ENCODE results near the gene RAPGEF4. TPM values are rescaled to one million over a fixed set of nuclear protein-coding genes. Genes with fewer than 3 reads are reported as not detected.

RAPGEF4 gene
- total and polyA plus RNA-seq, 2 of the 13 experiments (the other 11 are each of a cell fraction or from before 2014, with no cell fraction given): 0.78 to 0.91 TPM

GRCh38 chr2:173048897-173049661, 313.4 kb downstream of the RAPGEF4 start (continued):
- TF ChIP-seq NCOA2 (CRISPR knock-in tag; IDR thresholded peaks at IDR 0.05) (peak; percentile 72), ZMAT3 (CRISPR knock-in tag; conservative IDR thresholded peaks at IDR 0.05) (no peak), RFX1 (IDR thresholded peaks at IDR 0.05) (no peak), NFKBIZ (CRISPR knock-in tag; IDR thresholded peaks at IDR 0.05) (no peak), USF2 (IDR thresholded peaks at IDR 0.05; ENCODE audit: low read depth, low read length) (no peak), USF2 (CRISPR knock-in tag; IDR thresholded peaks at IDR 0.05; ENCODE audit: borderline replicate concordance) (no peak), CBFB (CRISPR knock-in tag; IDR thresholded peaks at IDR 0.05) (no peak), YEATS2 (CRISPR knock-in tag; IDR thresholded peaks at IDR 0.05; ENCODE audit: borderline replicate concordance) (peak; percentile 34; the same call in 1 of the 2 replicates), ZNF883 (CRISPR knock-in tag; IDR thresholded peaks at IDR 0.05; ENCODE audit: not compliant biosample characterization) (no peak), ZNF17 (CRISPR knock-in tag; IDR thresholded peaks at IDR 0.05) (no peak), HNRNPH1 (optimal IDR thresholded peaks at IDR 0.05; ENCODE audit: low read depth, low read length) (no peak), NR2C2 (CRISPR knock-in tag; IDR thresholded peaks at IDR 0.05; ENCODE audit: borderline replicate concordance) (no peak), ZKSCAN1 (IDR thresholded peaks at IDR 0.05; ENCODE audit: low read length) (no peak), ZNF780A (CRISPR knock-in tag; IDR thresholded peaks at IDR 0.05) (no peak), ELF4 (CRISPR knock-in tag; IDR thresholded peaks at IDR 0.05; ENCODE audit: borderline replicate concordance) (no peak), ZNF484 (CRISPR knock-in tag; IDR thresholded peaks at IDR 0.05; ENCODE audit: borderline replicate concordance, low read depth) (no peak), HIVEP1 (CRISPR knock-in tag; IDR thresholded peaks at IDR 0.05) (no peak), ZNF775 (CRISPR knock-in tag; IDR thresholded peaks at IDR 0.05; ENCODE audit: borderline replicate concordance) (no peak), HIC2 (CRISPR knock-in tag; IDR thresholded peaks at IDR 0.05; ENCODE audit: low read depth) (no peak), HES4 (CRISPR knock-in tag; IDR thresholded peaks at IDR 0.05; ENCODE audit: borderline replicate concordance) (no peak), ZNF383 (CRISPR knock-in tag; IDR thresholded peaks at IDR 0.05; ENCODE audit: borderline replicate concordance) (no peak), DR1 (CRISPR knock-in tag; IDR thresholded peaks at IDR 0.05) (no peak), ZSCAN20 (CRISPR knock-in tag; IDR thresholded peaks at IDR 0.05; ENCODE audit: borderline replicate concordance) (no peak)
- TF ChIP-seq, protein P1, sequence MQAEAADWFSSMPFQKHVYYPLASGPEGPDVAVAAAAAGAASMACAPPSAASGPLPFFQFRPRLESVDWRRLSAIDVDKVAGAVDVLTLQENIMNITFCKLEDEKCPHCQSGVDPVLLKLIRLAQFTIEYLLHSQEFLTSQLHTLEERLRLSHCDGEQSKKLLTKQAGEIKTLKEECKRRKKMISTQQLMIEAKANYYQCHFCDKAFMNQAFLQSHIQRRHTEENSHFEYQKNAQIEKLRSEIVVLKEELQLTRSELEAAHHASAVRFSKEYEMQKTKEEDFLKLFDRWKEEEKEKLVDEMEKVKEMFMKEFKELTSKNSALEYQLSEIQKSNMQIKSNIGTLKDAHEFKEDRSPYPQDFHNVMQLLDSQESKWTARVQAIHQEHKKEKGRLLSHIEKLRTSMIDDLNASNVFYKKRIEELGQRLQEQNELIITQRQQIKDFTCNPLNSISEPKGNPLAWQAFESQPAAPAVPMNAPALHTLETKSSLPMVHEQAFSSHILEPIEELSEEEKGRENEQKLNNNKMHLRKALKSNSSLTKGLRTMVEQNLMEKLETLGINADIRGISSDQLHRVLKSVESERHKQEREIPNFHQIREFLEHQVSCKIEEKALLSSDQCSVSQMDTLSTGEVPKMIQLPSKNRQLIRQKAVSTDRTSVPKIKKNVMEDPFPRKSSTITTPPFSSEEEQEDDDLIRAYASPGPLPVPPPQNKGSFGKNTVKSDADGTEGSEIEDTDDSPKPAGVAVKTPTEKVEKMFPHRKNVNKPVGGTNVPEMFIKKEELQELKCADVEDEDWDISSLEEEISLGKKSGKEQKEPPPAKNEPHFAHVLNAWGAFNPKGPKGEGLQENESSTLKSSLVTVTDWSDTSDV (CRISPR knock-in tag; IDR thresholded peaks at IDR 0.05): no peak

Data from HepG2 (cell line).